ENCODE results near the gene UBAP2L.

UBAP2L gene

GRCh38 chr1:154236855-154237254, 16.1 kb downstream of the UBAP2L start:
- TF ChIP-seq, protein P1, sequence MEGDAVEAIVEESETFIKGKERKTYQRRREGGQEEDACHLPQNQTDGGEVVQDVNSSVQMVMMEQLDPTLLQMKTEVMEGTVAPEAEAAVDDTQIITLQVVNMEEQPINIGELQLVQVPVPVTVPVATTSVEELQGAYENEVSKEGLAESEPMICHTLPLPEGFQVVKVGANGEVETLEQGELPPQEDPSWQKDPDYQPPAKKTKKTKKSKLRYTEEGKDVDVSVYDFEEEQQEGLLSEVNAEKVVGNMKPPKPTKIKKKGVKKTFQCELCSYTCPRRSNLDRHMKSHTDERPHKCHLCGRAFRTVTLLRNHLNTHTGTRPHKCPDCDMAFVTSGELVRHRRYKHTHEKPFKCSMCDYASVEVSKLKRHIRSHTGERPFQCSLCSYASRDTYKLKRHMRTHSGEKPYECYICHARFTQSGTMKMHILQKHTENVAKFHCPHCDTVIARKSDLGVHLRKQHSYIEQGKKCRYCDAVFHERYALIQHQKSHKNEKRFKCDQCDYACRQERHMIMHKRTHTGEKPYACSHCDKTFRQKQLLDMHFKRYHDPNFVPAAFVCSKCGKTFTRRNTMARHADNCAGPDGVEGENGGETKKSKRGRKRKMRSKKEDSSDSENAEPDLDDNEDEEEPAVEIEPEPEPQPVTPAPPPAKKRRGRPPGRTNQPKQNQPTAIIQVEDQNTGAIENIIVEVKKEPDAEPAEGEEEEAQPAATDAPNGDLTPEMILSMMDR (IDR thresholded peaks at IDR 0.05; ENCODE audit: low read depth, low read length), result no peak
- no peak for DNase-seq (ENCODE audit: extremely low read depth, low read depth)

GRCh38 chr1:154237435-154237834, 16.7 kb downstream of the UBAP2L start:
- TF ChIP-seq, protein P1 (IDR thresholded peaks at IDR 0.05; ENCODE audit: low read depth, low read length), result no peak
- DNase-seq (ENCODE audit: extremely low read depth, low read depth), result no peak

DNA sequence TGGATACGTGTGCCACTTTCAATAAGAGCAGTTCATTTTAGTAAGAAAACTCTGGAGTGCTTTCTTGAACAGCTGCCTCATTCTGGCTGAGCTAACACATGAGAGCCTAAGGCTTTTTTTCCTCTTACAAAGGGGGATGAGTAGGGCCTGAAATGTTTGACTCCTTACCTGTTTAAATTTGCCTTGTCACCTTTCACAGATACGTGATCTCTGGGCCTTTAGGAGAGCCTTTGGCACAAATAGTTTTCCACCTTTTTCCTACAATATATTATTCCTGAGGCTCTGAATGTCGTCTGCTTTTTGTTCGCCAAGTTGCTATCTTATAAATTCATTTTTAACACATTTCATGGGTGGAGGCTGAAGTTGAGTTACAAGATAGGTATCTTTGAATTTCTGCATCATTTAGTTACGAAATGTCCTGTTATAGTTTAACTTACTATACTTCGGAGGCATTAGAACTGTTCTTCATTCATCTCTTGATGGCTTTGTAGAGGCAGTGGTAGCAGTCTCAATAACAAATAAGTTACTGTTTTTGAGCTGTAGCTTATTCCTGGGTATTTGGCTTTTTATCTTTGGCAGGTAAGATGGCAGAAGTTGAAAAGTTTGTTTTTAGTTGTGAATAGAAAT, 17.2 kb downstream of the UBAP2L start:
- TF ChIP-seq, protein P1 (IDR thresholded peaks at IDR 0.05; ENCODE audit: low read depth, low read length), result no peak
- DNase-seq (ENCODE audit: extremely low read depth, low read depth), result no peak

DNA sequence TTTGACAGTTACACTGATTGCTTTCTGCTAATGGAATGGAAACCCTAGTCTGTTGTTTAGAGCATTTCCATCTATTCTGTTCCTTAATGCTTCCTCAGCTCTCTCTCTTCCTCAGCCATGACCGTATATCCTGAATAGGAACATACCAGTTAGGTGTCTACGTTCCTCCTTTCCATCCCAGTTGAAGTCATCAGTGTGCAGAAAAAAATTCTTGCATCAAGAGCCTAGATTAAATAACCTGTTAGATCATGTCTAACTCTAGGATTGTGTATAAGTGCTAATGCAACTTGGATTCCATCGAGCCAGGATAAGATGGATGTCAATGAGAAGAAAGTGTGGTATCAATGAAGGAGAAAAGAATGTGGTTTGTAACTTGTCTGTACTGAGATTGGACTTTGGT, 18.7 kb downstream of the UBAP2L start:
- TF ChIP-seq, protein P1 (IDR thresholded peaks at IDR 0.05; ENCODE audit: low read depth, low read length), result no peak
- DNase-seq (ENCODE audit: extremely low read depth, low read depth), result no peak

DNA sequence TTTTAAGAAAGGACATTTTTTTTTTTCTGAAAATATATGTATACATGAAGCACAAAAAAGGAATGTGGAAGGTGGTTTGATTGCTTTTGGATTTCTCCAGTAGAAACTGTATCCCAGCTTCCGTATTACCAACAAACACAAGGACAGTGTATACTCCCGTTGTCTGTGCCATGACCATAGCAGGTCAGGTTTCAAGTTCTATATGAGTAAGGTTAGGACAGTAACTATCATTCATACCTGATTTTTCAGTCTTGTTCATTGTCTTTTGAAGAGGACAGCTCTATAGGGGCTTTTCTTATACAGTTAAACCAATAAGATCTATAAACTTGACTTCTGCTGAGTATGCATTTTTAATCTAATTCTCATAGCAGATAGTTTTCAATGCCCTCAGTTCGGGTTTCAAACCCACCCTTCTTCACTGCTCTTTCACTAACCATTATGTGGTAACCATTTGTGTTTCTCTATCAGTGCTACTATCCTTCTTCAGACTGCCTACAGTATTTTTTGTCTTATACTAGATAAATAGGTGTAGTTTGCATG, 19.6 kb downstream of the UBAP2L start:
- TF ChIP-seq, protein P1 (IDR thresholded peaks at IDR 0.05; ENCODE audit: low read depth, low read length), result no peak
- no peak for DNase-seq (ENCODE audit: extremely low read depth, low read depth)

DNA sequence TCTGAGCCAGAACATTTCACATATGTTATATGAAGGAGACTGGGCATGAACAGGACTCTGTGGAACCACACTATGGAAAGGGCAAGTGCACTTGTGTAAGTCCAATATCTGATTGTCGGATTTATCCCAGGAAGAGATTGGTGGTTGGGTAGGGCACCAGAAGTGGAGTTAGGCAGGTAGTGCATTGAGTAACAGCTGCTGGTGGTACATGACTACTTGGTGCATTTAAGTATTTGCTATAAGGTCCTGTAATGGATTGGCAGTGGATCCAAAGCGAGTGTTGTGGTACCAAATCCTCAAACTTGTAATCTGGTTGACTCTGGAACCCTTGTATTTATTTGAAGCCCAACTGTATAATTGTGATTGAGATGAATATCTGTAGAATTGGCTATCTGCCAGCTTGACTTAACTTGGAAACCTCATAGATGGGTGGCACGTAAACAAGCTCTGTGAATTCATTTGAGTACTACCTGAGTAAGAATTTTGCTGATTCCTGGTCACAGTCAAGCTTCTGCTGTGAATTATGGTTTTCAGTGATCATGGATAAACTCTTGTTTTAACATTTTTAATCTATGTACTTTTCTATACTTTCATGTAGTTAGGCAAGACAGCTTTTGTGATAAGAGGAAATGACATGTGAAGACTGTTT, 21.1 kb downstream of the UBAP2L start:
- no peak for DNase-seq (ENCODE audit: extremely low read depth, low read depth)
- TF ChIP-seq, protein P1 (IDR thresholded peaks at IDR 0.05; ENCODE audit: low read depth, low read length), result no peak

DNA sequence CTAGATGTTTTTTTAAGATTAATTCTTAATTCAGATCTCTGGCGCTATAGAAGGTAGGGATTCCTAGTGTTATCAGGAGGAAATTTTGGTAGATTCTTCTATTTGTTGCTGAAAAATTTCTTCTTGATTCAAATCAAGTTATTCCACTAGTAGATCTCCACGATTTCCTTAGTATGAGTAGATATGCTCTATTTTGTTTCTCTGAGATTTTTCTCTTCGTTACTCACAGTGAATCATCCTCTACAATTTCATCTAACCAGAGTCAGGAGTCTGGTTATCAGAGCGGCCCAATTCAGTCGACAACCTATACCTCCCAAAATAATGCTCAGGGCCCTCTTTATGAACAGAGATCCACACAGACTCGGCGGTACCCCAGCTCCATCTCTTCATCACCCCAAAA, 32.9 kb downstream of the UBAP2L start:
- TF ChIP-seq, protein P1 (IDR thresholded peaks at IDR 0.05; ENCODE audit: low read depth, low read length), result no peak
- DNase-seq (ENCODE audit: extremely low read depth, low read depth), result no peak

Data from AG09319 (cell line).